ENCODE data around the gene C16orf74.

C16orf74 gene

GRCh38 chr16:85676466-85676865 is 74.4 kb downstream of the C16orf74 start:
- no peak overlapping the region for H3K4me3 ChIP-seq (ENCODE audit: low read length)
- TF ChIP-seq CTCF (IDR thresholded peaks at IDR 0.05; ENCODE audit: insufficient read depth, low read depth, low read length, missing control alignments), result no peak
- no peak for DNase-seq (ENCODE audit: low read depth)

GRCh38 chr16:85675251-85675874 is 75.5 kb downstream of the C16orf74 start:
- peak; percentile 43 for DNase-seq (ENCODE audit: low read depth)
- TF ChIP-seq CTCF (IDR thresholded peaks at IDR 0.05; ENCODE audit: insufficient read depth, low read depth, low read length, missing control alignments), result peak; percentile 64
- H3K4me3 ChIP-seq (ENCODE audit: low read length), result no peak overlapping the region

GRCh38 chr16:85674828-85675227 is 76.1 kb downstream of the C16orf74 start:
- TF ChIP-seq CTCF (IDR thresholded peaks at IDR 0.05; ENCODE audit: insufficient read depth, low read depth, low read length, missing control alignments), result no peak
- DNase-seq (ENCODE audit: low read depth), result no peak
- no peak overlapping the region for H3K4me3 ChIP-seq (ENCODE audit: low read length)

DNA sequence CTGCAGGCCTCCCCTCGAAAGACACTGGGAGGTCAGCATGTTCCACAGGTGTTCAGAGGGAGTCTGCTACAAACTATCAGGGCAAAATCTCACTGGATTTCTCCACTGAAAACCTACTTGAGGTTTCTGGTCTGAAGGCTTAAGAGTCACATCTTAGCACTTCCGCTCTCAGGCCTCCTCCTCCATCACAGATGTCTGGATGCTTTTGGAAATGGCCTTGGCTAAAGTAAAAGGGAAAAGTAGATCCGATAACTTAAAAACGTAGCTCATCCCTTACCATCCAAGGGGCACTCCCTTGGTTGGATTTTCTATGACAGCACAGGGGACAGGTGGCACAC is 76.5 kb downstream of the C16orf74 start:
- H3K4me3 ChIP-seq (ENCODE audit: low read length), result no peak overlapping the region
- no peak for TF ChIP-seq CTCF (IDR thresholded peaks at IDR 0.05; ENCODE audit: insufficient read depth, low read depth, low read length, missing control alignments)
- no peak for DNase-seq (ENCODE audit: low read depth)

GRCh38 chr16:85673529-85674417 is 77.1 kb downstream of the C16orf74 start:
- no peak overlapping the region for H3K4me3 ChIP-seq (ENCODE audit: low read length)
- TF ChIP-seq CTCF (IDR thresholded peaks at IDR 0.05; ENCODE audit: insufficient read depth, low read depth, low read length, missing control alignments), result no peak
- DNase-seq (ENCODE audit: low read depth), result no peak

DNA sequence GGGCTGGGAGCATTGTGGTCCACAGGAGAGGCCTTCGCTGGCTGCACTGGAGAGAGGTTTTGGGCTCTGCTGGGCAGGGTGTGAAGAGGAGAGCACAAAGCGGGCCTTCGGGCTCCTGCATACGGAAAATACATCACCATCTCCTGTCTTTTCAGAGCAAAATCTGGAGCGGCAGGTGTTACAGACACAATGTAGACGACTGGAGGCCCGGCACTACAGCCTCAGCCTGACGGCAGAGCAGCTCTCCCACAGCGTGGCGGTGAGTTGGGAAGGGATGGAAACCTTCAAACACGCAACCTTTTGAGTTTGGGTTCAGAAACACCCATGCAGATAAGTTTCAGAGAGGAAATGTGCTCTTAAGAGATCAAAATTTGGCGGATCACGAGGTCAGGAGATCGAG is 80.1 kb downstream of the C16orf74 start:
- no peak overlapping the region for H3K4me3 ChIP-seq (ENCODE audit: low read length)
- no peak for TF ChIP-seq CTCF (IDR thresholded peaks at IDR 0.05; ENCODE audit: insufficient read depth, low read depth, low read length, missing control alignments)
- DNase-seq (ENCODE audit: low read depth), result no peak

Data from epithelial cell of esophagus (primary cell).